Neural cell (in vitro differentiated cells): ENCODE data around the gene MAGI2. TPM values are rescaled to one million over a fixed set of nuclear protein-coding genes. Genes with fewer than 3 reads are reported as not detected.

Experiments used
- H2AFZ ChIP-seq: fragments of 200-600, 300-800 bp; sonication (generic), shearing (Covaris generic); 2 replicates; pipeline ENCODE4 v1.6.0; 2014; ENCODE audit warnings: low read depth, mild to moderate bottlenecking, antibody characterized with exemption, low read length, moderate library complexity
- H3F3A ChIP-seq: fragments of 200-600 bp; shearing (Covaris generic); 2 replicates; pipeline ENCODE4 v1.6.1; 2016; ENCODE audit warnings: mild to moderate bottlenecking, moderate library complexity, mixed read lengths, antibody characterized with exemption, low read length; ENCODE audit not compliant: insufficient read depth, poor library complexity, severe bottlenecking
- H3K27ac ChIP-seq: fragments of 200-600, 300-800 bp; sonication (generic), shearing (Covaris generic); 2 replicates; pipeline ENCODE4 v1.5.1; 2014; ENCODE audit warnings: mild to moderate bottlenecking, low read length, moderate library complexity
- H3K27me3 ChIP-seq: fragments of 300-800, 200-600 bp; sonication (generic), shearing (Covaris generic); 2 replicates; pipeline ENCODE4 v1.6.0; 2014; ENCODE audit warnings: mild to moderate bottlenecking, low read depth, low read length, moderate library complexity; ENCODE audit not compliant: insufficient read depth
- H3K36me3 ChIP-seq: fragments of 300-800, 200-600 bp; sonication (generic), shearing (Covaris generic); 2 replicates; pipeline ENCODE4 v1.5.1; 2014; ENCODE audit warnings: mild to moderate bottlenecking, antibody characterized with exemption, low read length, moderate library complexity; ENCODE audit not compliant: insufficient read depth
- H3K4me2 ChIP-seq: fragments of 300-800, 200-600 bp; sonication (generic), shearing (Covaris generic); 2 replicates; pipeline ENCODE4 v1.6.0; 2014; ENCODE audit warnings: mild to moderate bottlenecking, low read length
- H3K4me3 ChIP-seq: fragments of 300-800, 200-600 bp; sonication (generic), shearing (Covaris generic); 2 replicates; pipeline ENCODE4 v1.5.1; 2014; ENCODE audit warnings: mild to moderate bottlenecking, low read length, moderate library complexity
- H3K79me2 ChIP-seq: fragments of 200-600 bp; shearing (Covaris generic); replicated peaks from 2 replicates; pipeline ENCODE4 v1.6.0; 2014; ENCODE audit warnings: mild to moderate bottlenecking, low read length, moderate library complexity; ENCODE audit not compliant: insufficient read depth
- H3K9ac ChIP-seq: fragments of 300-800, 200-600 bp; sonication (generic), shearing (Covaris generic); 2 replicates; pipeline ENCODE4 v1.6.1; 2016; ENCODE audit warnings: mild to moderate bottlenecking, low read length, mixed read lengths
- H3K9me2 ChIP-seq: fragments of 200-600 bp; shearing (Covaris generic); 2 replicates; pipeline ENCODE4 v1.6.1; 2016; ENCODE audit warnings: mild to moderate bottlenecking, low read length, mixed read lengths; ENCODE audit not compliant: insufficient read depth
- H3K9me3 ChIP-seq: fragments of 200-600, 300-800 bp; sonication (generic), shearing (Covaris generic); 2 replicates; pipeline ENCODE4 v1.6.1; 2016; ENCODE audit warnings: mild to moderate bottlenecking, mixed run types, low read length, moderate library complexity, mixed read lengths
- H4K20me1 ChIP-seq: fragments of 200-600 bp; shearing (Covaris generic); 2 replicates; pipeline ENCODE4 v1.6.1; 2016; ENCODE audit warnings: mild to moderate bottlenecking, mixed run types; ENCODE audit not compliant: insufficient read depth
- EP300 ChIP-seq: fragments of 450-650 bp; conservative IDR thresholded peaks from 2 replicates; pipeline ENCODE4 v1.6.1; 2014; ENCODE audit warnings: antibody characterized with exemption, mild to moderate bottlenecking, moderate library complexity; ENCODE audit not compliant: poor library complexity, severe bottlenecking
- EZH2 ChIP-seq: fragments of 200-600, 300-800 bp; shearing (Covaris generic), sonication (generic); IDR thresholded peaks from 2 replicates; pipeline ENCODE4 v1.6.1; 2014; ENCODE audit warnings: antibody characterized with exemption, low read length, borderline replicate concordance, mild to moderate bottlenecking; ENCODE audit not compliant: insufficient read depth, poor library complexity, severe bottlenecking
- MXI1 ChIP-seq: fragments of 450-650 bp; conservative IDR thresholded peaks from 2 replicates; pipeline ENCODE4 v1.6.1; 2014; ENCODE audit warnings: antibody characterized with exemption, mild to moderate bottlenecking; ENCODE audit not compliant: poor library complexity, severe bottlenecking
- POLR2AphosphoS5 ChIP-seq: IDR thresholded peaks from 2 replicates; pipeline ENCODE4 v1.6.1; 2012
- RAD21 ChIP-seq: fragments of 450-650 bp; conservative IDR thresholded peaks from 2 replicates; pipeline ENCODE4 v1.6.1; 2014; ENCODE audit warnings: antibody characterized with exemption, mild to moderate bottlenecking, moderate library complexity
- SMC3 ChIP-seq: fragments of 450-650 bp; conservative IDR thresholded peaks from 2 replicates; pipeline ENCODE4 v1.6.1; 2014; ENCODE audit warnings: antibody characterized with exemption, mild to moderate bottlenecking, moderate library complexity; ENCODE audit not compliant: poor library complexity
- TAF1 ChIP-seq: IDR thresholded peaks from 2 replicates; pipeline ENCODE4 v1.6.1; 2012; ENCODE audit warnings: low read depth
- polyA plus RNA-seq: library from polyadenylated mRNA; depleted of rRNA; stranded (reverse); fragments of >200 nt; gene quantifications from 2 replicates; pipeline ENCODE4 v1.2.3, GENCODE V29; 2014
- TF ChIP-seq, protein P1 (sequence below): fragments of 450-650 bp; IDR thresholded peaks from 2 replicates; pipeline ENCODE4 v1.5.1; 2014; ENCODE audit warnings: antibody characterized with exemption, mild to moderate bottlenecking, moderate library complexity; ENCODE audit not compliant: poor library complexity, severe bottlenecking
- TF ChIP-seq, protein P2 (sequence below): IDR thresholded peaks from 2 replicates; pipeline ENCODE4 v1.6.1; 2012; ENCODE audit warnings: borderline replicate concordance

MAGI2 gene
- polyA plus RNA-seq, 1 donor from 2014 or later: 19.3 TPM

DNA sequence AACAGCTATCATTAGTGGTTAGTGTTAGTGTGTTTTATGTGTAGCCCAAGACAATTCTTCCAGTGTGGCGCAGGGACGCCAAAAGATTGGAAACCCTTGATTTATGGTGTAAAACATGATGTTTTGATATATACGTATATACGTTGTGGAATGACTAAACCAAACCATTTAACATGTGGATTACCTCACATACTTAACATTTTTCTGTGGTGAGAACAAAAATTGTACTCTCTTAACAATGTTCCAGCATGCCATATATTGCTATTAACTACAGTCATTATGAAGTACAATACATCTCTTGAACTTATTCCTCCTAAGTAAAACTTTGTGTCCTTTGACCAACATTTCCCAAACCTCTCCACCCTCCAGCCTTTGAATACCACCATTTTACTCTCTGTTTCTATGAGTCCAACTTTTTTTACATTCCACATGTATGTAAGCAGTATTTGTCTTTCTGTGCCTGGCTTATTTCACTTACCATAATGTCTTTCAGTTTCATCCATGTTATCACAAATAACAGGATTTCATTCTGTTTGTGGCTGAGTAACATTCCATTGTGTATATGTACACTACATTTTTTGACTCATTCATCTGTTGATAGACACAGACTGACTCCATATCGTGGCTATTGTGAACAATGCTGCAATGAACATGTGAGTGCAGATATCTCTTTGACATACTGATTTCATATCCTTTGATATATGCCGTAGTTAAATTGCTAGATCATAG lies 42.2 kb upstream of the MAGI2 start:
- Histone ChIP-seq H3K4me2 (no peak overlapping the region), H3K79me2 (no peaks in the 10 kb centered on the region)

DNA sequence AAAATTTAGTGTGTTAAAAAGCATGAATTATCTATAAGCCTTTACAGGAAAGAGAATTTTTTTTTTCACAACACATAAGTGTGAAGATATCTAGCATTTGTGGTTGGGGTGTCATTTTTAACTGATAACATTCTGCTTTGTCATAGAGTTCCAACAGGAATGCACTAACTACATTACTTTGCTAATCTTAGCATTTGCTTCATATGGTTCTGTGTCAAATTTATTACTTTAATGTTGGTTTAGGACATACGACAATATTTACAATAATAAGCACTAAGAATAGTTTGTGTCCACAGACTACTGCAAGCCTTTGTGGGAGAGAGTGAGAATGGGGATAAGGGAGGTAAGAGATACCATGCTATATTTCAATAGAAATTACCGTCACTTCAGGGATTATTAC lies 40.6 kb upstream of the MAGI2 start:
- Histone ChIP-seq H3K4me3 (no peak overlapping the region), H3K79me2 (no peaks in the 10 kb centered on the region), H3K27ac (no peak overlapping the region), H3K9ac (no peak overlapping the region), H3K9me3 (no peaks in the 10 kb centered on the region), H4K20me1 (no peaks in the 10 kb centered on the region), H3K4me2 (no peak overlapping the region), H3K9me2 (no peaks in the 10 kb centered on the region), H3K36me3 (no peaks in the 10 kb centered on the region), H2AFZ (no peak overlapping the region), H3K27me3 (no peaks in the 10 kb centered on the region), H3F3A (no peaks in the 10 kb centered on the region)
- TF ChIP-seq, protein P1, sequence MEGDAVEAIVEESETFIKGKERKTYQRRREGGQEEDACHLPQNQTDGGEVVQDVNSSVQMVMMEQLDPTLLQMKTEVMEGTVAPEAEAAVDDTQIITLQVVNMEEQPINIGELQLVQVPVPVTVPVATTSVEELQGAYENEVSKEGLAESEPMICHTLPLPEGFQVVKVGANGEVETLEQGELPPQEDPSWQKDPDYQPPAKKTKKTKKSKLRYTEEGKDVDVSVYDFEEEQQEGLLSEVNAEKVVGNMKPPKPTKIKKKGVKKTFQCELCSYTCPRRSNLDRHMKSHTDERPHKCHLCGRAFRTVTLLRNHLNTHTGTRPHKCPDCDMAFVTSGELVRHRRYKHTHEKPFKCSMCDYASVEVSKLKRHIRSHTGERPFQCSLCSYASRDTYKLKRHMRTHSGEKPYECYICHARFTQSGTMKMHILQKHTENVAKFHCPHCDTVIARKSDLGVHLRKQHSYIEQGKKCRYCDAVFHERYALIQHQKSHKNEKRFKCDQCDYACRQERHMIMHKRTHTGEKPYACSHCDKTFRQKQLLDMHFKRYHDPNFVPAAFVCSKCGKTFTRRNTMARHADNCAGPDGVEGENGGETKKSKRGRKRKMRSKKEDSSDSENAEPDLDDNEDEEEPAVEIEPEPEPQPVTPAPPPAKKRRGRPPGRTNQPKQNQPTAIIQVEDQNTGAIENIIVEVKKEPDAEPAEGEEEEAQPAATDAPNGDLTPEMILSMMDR: no peak

More for the DNA sequence above, 42.2 kb upstream of the MAGI2 start:
- no peak overlapping the region for H3K9ac ChIP-seq
- no peaks in the 10 kb centered on the region for H4K20me1 ChIP-seq
- H2AFZ ChIP-seq: no peak overlapping the region
- no peak overlapping the region for H3K4me3 ChIP-seq
- no peak overlapping the region for H3K27ac ChIP-seq
- no peaks in the 10 kb centered on the region for H3K36me3 ChIP-seq
- H3K9me3 ChIP-seq: no peaks in the 10 kb centered on the region
- no peaks in the 10 kb centered on the region for H3K27me3 ChIP-seq
- H3F3A ChIP-seq: no peaks in the 10 kb centered on the region
- H3K9me2 ChIP-seq: no peaks in the 10 kb centered on the region
- TF ChIP-seq, protein P2, sequence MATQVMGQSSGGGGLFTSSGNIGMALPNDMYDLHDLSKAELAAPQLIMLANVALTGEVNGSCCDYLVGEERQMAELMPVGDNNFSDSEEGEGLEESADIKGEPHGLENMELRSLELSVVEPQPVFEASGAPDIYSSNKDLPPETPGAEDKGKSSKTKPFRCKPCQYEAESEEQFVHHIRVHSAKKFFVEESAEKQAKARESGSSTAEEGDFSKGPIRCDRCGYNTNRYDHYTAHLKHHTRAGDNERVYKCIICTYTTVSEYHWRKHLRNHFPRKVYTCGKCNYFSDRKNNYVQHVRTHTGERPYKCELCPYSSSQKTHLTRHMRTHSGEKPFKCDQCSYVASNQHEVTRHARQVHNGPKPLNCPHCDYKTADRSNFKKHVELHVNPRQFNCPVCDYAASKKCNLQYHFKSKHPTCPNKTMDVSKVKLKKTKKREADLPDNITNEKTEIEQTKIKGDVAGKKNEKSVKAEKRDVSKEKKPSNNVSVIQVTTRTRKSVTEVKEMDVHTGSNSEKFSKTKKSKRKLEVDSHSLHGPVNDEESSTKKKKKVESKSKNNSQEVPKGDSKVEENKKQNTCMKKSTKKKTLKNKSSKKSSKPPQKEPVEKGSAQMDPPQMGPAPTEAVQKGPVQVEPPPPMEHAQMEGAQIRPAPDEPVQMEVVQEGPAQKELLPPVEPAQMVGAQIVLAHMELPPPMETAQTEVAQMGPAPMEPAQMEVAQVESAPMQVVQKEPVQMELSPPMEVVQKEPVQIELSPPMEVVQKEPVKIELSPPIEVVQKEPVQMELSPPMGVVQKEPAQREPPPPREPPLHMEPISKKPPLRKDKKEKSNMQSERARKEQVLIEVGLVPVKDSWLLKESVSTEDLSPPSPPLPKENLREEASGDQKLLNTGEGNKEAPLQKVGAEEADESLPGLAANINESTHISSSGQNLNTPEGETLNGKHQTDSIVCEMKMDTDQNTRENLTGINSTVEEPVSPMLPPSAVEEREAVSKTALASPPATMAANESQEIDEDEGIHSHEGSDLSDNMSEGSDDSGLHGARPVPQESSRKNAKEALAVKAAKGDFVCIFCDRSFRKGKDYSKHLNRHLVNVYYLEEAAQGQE: no peak
- TF ChIP-seq TAF1: no peak
- TF ChIP-seq EZH2: no peak
- TF ChIP-seq RAD21: no peak
- TF ChIP-seq EP300: no peak
- TF ChIP-seq, protein P1: no peak
- TF ChIP-seq MXI1: no peak
- no peak for TF ChIP-seq SMC3
- no peak for TF ChIP-seq POLR2AphosphoS5
